OCI-LY1 (cell line): ENCODE measurements around the gene GALNT13.

Experiments
- H2AFZ ChIP-seq: fragments of 200-600 bp; sonication (generic), shearing (Covaris generic); 2 replicates; pipeline ENCODE4 v1.6.0; 2014; ENCODE audit warnings: antibody characterized with exemption, mild to moderate bottlenecking, low read length
- H3F3A ChIP-seq: fragments of 200-600 bp; sonication (generic), shearing (Covaris generic); 2 replicates; pipeline ENCODE4 v1.6.0; 2014; ENCODE audit warnings: mild to moderate bottlenecking, antibody characterized with exemption, low read length, moderate library complexity; ENCODE audit not compliant: insufficient read depth
- H3K27ac ChIP-seq: fragments of 200-600 bp; sonication (generic); 2 replicates; pipeline ENCODE4 v1.5.1; 2014; ENCODE audit warnings: low read length, mixed run types, mild to moderate bottlenecking, low read depth; ENCODE audit not compliant: poor library complexity, severe bottlenecking
- H3K27me3 ChIP-seq: fragments of 200-600 bp; sonication (generic); 2 replicates; pipeline ENCODE4 v1.6.0; 2014; ENCODE audit warnings: antibody characterized with exemption, mild to moderate bottlenecking, low read length, moderate library complexity; ENCODE audit not compliant: insufficient read depth
- H3K36me3 ChIP-seq: fragments of 200-600 bp; sonication (generic); 2 replicates; pipeline ENCODE4 v1.6.1; 2014; ENCODE audit warnings: mild to moderate bottlenecking, antibody characterized with exemption, low read length, moderate library complexity, mixed read lengths; ENCODE audit not compliant: insufficient read depth
- H3K4me1 ChIP-seq: fragments of 200-600 bp; sonication (generic); 2 replicates; pipeline ENCODE4 v1.5.1; 2014; ENCODE audit warnings: mild to moderate bottlenecking, low read length, moderate library complexity; ENCODE audit not compliant: insufficient read depth, severe bottlenecking
- H3K4me2 ChIP-seq: fragments of 200-600 bp; sonication (generic), shearing (Covaris generic); 2 replicates; pipeline ENCODE4 v1.6.1; 2014; ENCODE audit warnings: low read length
- H3K4me3 ChIP-seq: fragments of 200-600 bp; sonication (generic); 2 replicates; pipeline ENCODE4 v1.5.1; 2014; ENCODE audit warnings: low read length, low read depth, mild to moderate bottlenecking, mixed read lengths; ENCODE audit not compliant: poor library complexity, severe bottlenecking
- H3K79me2 ChIP-seq: fragments of 200-600 bp; shearing (Covaris generic); 2 replicates; pipeline ENCODE4 v1.6.1; 2016; ENCODE audit warnings: mixed run types, low read length, mixed read lengths; ENCODE audit not compliant: insufficient read depth
- H3K9ac ChIP-seq: fragments of 200-600 bp; sonication (generic), shearing (Covaris generic); 2 replicates; pipeline ENCODE4 v1.6.1; 2014; ENCODE audit warnings: mild to moderate bottlenecking, low read length, mixed read lengths
- H3K9me2 ChIP-seq: fragments of 200-600 bp; sonication (generic), shearing (Covaris generic); 2 replicates; pipeline ENCODE4 v1.6.1; 2014; ENCODE audit warnings: low read depth, mild to moderate bottlenecking, low read length, mixed read lengths
- H3K9me3 ChIP-seq: fragments of 200-600 bp; shearing (Covaris generic); 2 replicates; pipeline ENCODE4 v1.6.1; 2014; ENCODE audit warnings: low read length, mixed read lengths
- H4K20me1 ChIP-seq: fragments of 200-600 bp; sonication (generic), shearing (Covaris generic); 2 replicates; pipeline ENCODE4 v1.6.0; 2016; ENCODE audit warnings: mild to moderate bottlenecking, low read length; ENCODE audit not compliant: insufficient read depth
- EZH2 ChIP-seq: fragments of 200-600 bp; sonication (generic), shearing (Covaris generic); IDR thresholded peaks from 2 replicates; pipeline ENCODE4 v1.8.0; 2017; ENCODE audit warnings: borderline replicate concordance, mixed run types, mild to moderate bottlenecking, antibody characterized with exemption, low read length, moderate library complexity, mixed read lengths
- TF ChIP-seq, protein P1 (sequence below): fragments of 200-600 bp; sonication (generic), shearing (Covaris generic); IDR thresholded peaks from 2 replicates; pipeline ENCODE4 v1.5.1; 2017; ENCODE audit warnings: mild to moderate bottlenecking, antibody characterized with exemption, low read length, moderate library complexity, mixed read lengths

GALNT13 gene

DNA sequence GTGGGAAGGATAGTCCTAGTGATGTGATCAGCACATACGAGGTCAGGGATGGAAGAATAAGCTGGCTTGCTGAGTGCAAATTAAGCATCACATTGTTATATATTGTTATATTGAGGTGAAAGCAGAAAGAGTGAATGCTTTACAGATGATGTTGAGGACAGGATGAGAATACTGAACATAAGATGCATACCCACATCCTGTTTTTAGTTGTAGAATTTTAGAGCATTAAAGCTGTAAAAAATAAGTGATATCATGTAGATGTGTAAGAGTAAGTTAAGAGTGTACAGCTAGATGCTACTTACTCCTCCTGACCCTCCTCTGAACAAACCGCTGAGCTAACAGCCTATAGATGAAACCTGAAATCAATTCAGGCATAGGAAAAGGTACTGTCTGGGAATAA lies 555.7 kb downstream of the GALNT13 start:
- Histone ChIP-seq H3K79me2 (no peaks in the 10 kb centered on the region), H4K20me1 (no peaks in the 10 kb centered on the region), H3K9me2 (no peaks in the 10 kb centered on the region), H3K4me1 (no peaks in the 10 kb centered on the region), H3K9me3 (no peaks in the 10 kb centered on the region), H3K27ac (no peak overlapping the region), H3F3A (no peaks in the 10 kb centered on the region), H3K4me3 (no peak overlapping the region), H3K27me3 (no peaks in the 10 kb centered on the region), H3K36me3 (no peaks in the 10 kb centered on the region), H3K9ac (no peak overlapping the region), H3K4me2 (no peak overlapping the region), H2AFZ (no peak overlapping the region)
- no peak for TF ChIP-seq EZH2
- TF ChIP-seq, protein P1, sequence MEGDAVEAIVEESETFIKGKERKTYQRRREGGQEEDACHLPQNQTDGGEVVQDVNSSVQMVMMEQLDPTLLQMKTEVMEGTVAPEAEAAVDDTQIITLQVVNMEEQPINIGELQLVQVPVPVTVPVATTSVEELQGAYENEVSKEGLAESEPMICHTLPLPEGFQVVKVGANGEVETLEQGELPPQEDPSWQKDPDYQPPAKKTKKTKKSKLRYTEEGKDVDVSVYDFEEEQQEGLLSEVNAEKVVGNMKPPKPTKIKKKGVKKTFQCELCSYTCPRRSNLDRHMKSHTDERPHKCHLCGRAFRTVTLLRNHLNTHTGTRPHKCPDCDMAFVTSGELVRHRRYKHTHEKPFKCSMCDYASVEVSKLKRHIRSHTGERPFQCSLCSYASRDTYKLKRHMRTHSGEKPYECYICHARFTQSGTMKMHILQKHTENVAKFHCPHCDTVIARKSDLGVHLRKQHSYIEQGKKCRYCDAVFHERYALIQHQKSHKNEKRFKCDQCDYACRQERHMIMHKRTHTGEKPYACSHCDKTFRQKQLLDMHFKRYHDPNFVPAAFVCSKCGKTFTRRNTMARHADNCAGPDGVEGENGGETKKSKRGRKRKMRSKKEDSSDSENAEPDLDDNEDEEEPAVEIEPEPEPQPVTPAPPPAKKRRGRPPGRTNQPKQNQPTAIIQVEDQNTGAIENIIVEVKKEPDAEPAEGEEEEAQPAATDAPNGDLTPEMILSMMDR = no peak

DNA sequence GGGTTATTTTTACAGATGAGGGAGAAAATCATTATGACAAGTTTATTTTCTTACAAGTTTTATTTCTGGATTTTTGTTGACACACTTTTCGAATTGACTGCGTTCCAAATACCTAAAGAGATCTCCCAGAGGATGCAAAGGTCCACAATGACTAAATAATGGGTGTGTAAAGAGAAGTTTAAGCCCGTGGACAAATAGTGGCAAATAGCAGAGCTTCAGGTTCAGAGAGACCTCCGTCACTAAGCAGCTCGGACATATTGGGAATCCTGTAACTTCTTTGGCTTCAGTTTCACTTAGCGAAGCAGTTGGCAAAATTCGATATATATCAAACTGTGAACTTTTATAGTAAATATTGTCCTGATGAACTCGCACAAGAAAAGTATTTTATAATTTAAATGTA lies 556.3 kb downstream of the GALNT13 start:
- no peaks in the 10 kb centered on the region for H3K79me2 ChIP-seq
- H3K9me3 ChIP-seq = no peaks in the 10 kb centered on the region
- no peaks in the 10 kb centered on the region for H3K4me1 ChIP-seq
- H3K9me2 ChIP-seq = no peaks in the 10 kb centered on the region
- H3F3A ChIP-seq = no peaks in the 10 kb centered on the region
- no peaks in the 10 kb centered on the region for H3K36me3 ChIP-seq
- no peak overlapping the region for H3K9ac ChIP-seq
- H4K20me1 ChIP-seq = no peaks in the 10 kb centered on the region
- TF ChIP-seq EZH2 = no peak
- TF ChIP-seq, protein P1 = no peak
- no peak overlapping the region for H3K27ac ChIP-seq
- H3K4me3 ChIP-seq = no peak overlapping the region
- no peak overlapping the region for H3K4me2 ChIP-seq
- H3K27me3 ChIP-seq = no peaks in the 10 kb centered on the region
- H2AFZ ChIP-seq = no peak overlapping the region

DNA sequence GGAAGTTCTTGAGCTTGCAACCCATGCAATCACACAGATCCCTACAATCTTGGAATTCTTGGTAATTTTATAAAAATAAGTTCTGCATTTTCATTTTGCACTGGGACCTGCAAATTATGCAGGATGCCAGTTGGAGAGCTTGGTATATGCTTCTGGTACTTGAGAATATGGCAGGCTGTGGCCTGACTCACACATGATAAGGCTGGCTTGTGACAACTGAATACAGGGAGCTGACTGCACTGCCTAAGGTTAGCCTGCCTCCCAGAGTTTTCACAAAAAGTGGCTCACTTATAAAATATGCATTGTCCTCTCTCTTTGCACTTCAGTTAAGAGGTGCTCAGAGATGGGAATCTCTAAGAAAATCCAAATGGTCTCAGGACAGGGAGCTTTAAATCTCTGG lies 561.3 kb downstream of the GALNT13 start:
- H3K79me2 ChIP-seq = no peaks in the 10 kb centered on the region
- H3K4me2 ChIP-seq = no peak overlapping the region
- H3K4me1 ChIP-seq = peaks cover 8% of the 10 kb centered on the region
- no peaks in the 10 kb centered on the region for H3K9me2 ChIP-seq
- no peak overlapping the region for H3K9ac ChIP-seq
- no peak overlapping the region for H3K4me3 ChIP-seq
- H3K27me3 ChIP-seq = no peaks in the 10 kb centered on the region
- TF ChIP-seq, protein P1 = no peak
- no peak for TF ChIP-seq EZH2
- no peaks in the 10 kb centered on the region for H3K9me3 ChIP-seq
- H4K20me1 ChIP-seq = no peaks in the 10 kb centered on the region
- no peak overlapping the region for H3K27ac ChIP-seq
- H2AFZ ChIP-seq = no peak overlapping the region
- H3K36me3 ChIP-seq = no peaks in the 10 kb centered on the region
- no peaks in the 10 kb centered on the region for H3F3A ChIP-seq
